Right ventricle myocardium superior (tissue), 1 donor: ENCODE results near the gene CDK14. TPM values are rescaled to one million over a fixed set of nuclear protein-coding genes. Genes with fewer than 3 reads are reported as not detected.
"Not testable (repeated sequence)": the region's sequence is repeated elsewhere in the genome, so short reads cannot be mapped to it uniquely, and the experiment has no call there.

Experiments used
- ATAC-seq: fragments of 200-7000 bp; cut with Tn5 transposase; one replicate; pipeline ENCODE4 v1.9.1; 2020; ENCODE audit warnings: mild to moderate bottlenecking; ENCODE audit not compliant: poor library complexity
- DNase-seq: peaks from one replicate; pipeline ENCODE4 v3.0.0-alpha.2; 2020
- intact Hi-C: fragments of 100-400 bp; cut with DNase I; formaldehyde crosslinking; loops from one replicate; pipeline ENCODE4 v1.11.2; 2022
- total RNA-seq: library from RNA; stranded (reverse); fragmentation: NEBNext Ultra II Directional; extraction: Animal tissue kit (Norgen Biotek cat#: 25700); gene quantifications from one replicate; pipeline ENCODE4 v1.2.1, GENCODE V29; 2021
- donor health status: DM: no; HTN: yes; CAD: no; lungs with severe emphysema.

CDK14 gene
- total RNA-seq, 1 donor from 2014 or later: 24.2 TPM

- intact Hi-C loops: loop anchor here (10.0 kb wide), 1 partner anchor 133 kb away; the partner anchor contains the start of gene CDK14
- DNase-seq (no peak), ATAC-seq (no peak)
These were observed 131.3 kb downstream of the CDK14 start for GRCh38 chr7:90727412-90727811.

DNA sequence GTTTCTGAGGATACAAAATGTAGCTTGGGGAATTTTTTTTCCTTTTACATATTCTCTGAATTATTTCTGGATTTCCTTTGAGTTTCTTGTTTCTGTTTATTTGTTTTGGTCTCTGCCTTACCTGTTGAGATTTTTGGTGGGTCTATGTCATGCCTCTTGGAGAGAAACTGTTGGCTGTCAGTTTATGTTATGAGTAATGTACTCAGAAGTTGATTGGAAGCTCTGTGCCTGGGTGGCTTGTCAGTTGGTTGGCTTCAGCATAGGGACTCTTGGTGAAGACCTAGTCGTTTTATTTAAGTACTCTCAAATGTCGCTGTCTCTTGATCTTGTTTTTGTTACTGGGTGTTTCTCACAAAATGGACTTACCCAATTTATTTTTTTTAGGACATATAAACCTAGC lies 132.4 kb downstream of the CDK14 start:
- DNase-seq (no peak), ATAC-seq (no peak)
- intact Hi-C loops: loop anchor here (10.0 kb wide), 1 partner anchor 134 kb away; the partner anchor contains the start of gene CDK14

DNA sequence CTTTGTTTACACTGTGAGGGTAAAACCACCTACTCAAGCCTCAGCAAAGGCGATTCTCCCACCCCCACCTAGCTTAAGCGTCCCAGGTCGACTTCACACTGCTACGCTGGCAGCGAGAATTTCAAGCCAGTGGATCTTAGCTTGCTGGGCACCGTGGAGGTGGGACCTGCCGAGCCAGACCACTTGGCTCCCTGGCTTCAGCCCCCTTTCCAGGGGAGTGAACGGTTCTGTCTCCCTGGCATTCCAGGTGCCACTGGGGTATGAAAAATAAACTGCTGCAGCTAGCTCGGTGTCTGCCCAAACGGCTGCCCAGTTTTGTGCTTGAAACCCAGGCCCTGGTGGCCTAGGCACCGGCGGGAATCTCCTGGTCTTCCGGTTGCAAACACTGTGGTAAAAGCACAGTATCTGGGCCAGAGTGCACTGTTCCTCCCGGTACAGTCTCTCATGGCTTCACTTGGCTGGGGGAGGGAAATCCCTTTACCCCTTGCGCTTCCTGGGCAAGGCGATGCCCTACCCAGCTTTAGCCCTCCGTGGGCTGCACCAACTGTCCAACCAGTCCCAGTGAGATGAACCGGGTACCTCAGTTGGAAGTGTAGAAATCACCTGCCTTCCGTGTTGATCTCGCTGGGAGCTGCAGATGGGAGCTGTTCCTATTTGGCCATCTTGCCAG lies 139.6 kb downstream of the CDK14 start:
- ATAC-seq, DNase-seq, intact Hi-C loops: not testable (repeated sequence)

DNA sequence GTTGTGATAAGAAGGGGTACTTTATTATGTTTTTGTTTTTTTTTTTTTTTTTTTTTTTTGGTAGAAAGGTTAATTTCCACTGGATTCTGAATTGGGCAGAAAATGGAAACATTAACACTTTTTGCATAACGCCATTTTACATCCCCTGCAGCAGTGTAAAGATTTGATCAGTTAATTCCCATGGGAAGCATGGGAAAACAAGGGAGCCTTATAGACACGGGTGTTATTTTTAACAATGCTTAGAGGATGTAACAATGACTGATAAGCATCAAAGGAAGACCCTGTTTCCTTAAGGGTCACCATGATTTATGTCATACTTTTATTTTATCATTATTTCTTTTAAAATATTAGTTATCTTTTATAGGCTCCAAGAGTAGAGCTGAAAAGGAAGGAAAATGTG lies 140.2 kb downstream of the CDK14 start:
- DNase-seq (no peak), ATAC-seq (no peak)
- intact Hi-C loops: no loop called here

GRCh38 chr7:90736968-90737939 lies 141.1 kb downstream of the CDK14 start:
- no peak for DNase-seq
- ATAC-seq: no peak
- intact Hi-C loops: no loop called here

DNA sequence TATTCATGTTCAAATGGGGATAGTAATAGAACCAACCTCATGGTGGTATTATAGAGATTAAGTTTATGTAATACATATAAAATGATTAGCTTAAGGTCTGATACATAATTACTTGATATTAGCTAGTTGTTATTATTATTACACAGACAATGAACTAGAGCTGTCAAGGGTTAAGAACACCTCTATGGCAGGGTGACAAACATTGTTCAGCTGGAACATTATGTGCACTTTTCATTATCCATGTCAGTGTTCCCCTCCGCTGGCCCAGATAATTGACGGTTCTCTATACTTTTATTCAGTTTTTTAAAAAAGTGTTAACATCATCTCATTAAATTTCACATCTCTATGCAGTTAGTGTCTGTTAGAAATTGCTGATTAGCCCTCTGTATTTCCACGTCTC lies 142.1 kb downstream of the CDK14 start:
- intact Hi-C loops: no loop called here
- peak; percentile 84 for ATAC-seq
- no peak for DNase-seq

DNA sequence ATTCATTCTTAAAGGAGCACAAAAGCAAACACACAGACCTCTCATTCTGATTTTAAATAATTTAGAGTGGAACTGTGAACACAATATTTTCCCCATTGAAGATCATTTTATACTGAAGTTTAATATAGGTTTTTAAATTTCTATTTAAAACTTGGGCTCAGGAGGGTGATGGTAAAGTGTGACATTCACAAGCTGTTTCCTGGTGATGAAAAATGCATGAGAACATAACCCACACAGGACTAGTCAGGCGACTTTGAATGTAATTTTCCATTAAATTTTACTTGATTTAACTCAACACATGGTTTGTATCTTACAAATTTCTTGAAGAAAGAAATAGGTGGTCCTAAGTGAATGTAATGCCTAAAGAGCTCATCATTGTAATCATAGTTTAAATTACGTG lies 143.6 kb downstream of the CDK14 start:
- intact Hi-C loops: no loop called here
- no peak for DNase-seq

GRCh38 chr7:90740386-90740785 lies 144.3 kb downstream of the CDK14 start:
- no peak for ATAC-seq

More for the DNA sequence above, 143.6 kb downstream of the CDK14 start:
- ATAC-seq: no peak

GRCh38 chr7:90743626-90744025 lies 147.5 kb downstream of the CDK14 start:
- no peak for ATAC-seq
- intact Hi-C loops: no loop called here
- no peak for DNase-seq

More at GRCh38 chr7:90740386-90740785, 144.3 kb downstream of the CDK14 start:
- DNase-seq: no peak
- intact Hi-C loops: no loop called here

- DNase-seq: no peak
- intact Hi-C loops: no loop called here
- no peak for ATAC-seq
These were observed 151.4 kb downstream of the CDK14 start for GRCh38 chr7:90747516-90747915.

DNA sequence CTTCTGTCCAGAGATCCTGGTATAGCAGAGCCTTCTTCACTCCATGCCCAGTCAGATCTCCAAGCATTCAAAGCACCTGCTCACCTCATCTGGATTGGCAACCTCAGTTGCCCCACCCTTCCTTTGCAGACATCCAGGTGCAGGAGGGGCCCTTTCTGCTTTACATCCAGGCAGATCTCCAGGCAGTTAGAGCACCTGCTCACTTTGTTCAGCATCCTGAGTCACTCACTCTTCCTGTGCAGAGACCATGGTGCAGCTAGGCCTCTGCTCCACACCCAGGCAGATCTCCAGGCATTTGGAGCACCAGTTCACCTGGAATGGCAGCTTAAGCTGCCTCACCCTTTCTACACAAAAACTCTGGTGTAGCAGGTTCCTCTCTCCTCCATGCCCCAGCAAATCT lies 153.1 kb downstream of the CDK14 start:
- no peak for DNase-seq
- no peak for ATAC-seq
- intact Hi-C loops: no loop called here

DNA sequence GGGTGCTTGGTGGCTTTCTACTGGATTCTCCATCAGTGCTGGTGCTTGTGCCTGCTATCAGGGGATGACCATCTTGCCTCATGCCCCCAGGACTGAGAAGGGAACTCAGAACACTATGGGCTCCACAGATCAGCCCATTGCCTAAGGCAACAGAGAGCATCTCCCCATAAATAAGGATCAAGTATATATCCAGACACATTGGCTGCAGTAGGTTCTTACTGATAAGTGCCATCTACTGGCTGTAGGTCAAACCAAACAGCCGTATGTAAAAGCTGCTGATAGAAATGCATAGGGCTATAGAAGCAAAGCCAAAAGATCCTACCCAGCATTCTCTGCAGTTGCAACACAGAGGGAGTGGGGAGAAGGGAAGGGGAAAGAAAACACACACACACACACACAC lies 153.7 kb downstream of the CDK14 start:
- intact Hi-C loops: no loop called here
- ATAC-seq: no peak
- no peak for DNase-seq

- DNase-seq: no peak
- intact Hi-C loops: no loop called here
- ATAC-seq: no peak
These were observed 155.5 kb downstream of the CDK14 start for GRCh38 chr7:90751595-90751994.

- intact Hi-C loops: no loop called here
- ATAC-seq: no peak
- DNase-seq: no peak
These were observed 155.9 kb downstream of the CDK14 start for GRCh38 chr7:90752051-90752450.

GRCh38 chr7:90755041-90755440 lies 158.9 kb downstream of the CDK14 start:
- DNase-seq (no peak), ATAC-seq (no peak)
- intact Hi-C loops: no loop called here

DNA sequence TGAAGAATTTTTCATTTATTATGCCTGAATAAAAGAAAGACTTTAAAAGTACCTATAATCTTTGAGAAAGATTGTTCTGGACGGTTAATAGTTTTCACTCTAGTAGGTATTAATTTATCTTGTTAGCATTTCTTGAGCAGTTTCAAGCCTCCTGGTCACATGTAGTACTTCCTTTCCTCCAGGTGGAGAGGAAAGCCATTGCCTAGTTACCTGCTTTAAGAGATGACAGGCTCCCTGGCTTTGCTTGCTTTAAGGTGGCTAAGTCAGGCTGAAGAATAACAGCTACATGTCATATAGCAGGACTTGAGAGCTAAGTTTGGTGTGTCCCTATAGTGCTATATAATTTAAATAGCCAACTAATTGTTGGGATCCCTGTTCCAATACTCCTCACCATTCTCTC lies 160.2 kb downstream of the CDK14 start:
- intact Hi-C loops: no loop called here
- DNase-seq (no peak), ATAC-seq (no peak)

- DNase-seq, intact Hi-C loops, ATAC-seq: not testable (repeated sequence)
These were observed 161.4 kb downstream of the CDK14 start for GRCh38 chr7:90757565-90757950.

DNA sequence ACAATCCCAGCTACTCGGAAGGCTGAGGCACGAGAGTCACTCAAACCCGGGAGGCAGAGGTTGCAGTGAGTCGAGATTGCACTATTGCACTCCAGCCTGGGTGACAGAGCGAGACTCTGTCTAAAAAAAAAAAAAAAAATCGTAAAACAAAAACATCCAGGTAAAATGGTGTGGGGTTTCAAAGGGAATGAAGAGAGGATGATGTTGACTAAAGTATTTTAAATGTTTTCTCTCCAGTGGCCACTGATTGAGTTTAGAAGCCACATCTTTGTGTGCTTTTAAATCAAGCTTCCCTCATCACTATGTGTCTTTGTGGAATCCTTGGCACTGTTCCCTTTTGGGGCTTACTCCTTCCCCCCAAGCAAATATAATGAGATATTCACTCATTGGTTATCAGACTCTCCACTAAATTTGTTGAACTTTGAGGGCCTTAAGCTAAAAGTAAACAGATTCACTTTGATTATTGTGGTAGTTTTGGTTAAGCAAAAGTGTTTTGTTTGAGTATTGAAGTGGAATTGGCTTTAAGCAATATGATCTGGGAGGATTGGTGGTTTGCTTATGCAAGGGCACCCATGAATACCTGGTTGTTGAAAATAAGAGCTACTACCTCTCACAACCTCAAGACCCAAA lies 162.9 kb downstream of the CDK14 start:
- DNase-seq (no peak), ATAC-seq (no peak)
- intact Hi-C loops: no loop called here

DNA sequence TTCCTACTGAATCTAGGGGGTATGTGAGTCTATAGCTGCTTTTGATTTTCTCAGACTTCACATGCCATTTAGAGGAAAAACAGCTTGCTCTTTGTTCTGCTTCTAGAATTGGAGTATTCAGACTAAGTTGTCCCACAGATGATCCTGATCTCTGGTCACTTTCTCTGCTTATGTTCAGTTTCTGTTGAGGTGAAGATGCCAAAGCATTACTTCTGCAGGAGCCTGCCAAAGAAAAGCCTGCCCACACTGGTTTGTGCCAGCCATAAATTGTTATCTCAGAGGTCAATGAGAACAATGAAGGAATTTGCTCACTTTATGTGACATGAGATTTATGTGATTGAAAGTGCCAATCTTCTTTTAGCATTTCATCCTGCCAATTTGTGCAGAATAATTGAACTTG lies 163.6 kb downstream of the CDK14 start:
- intact Hi-C loops: no loop called here
- ATAC-seq (no peak), DNase-seq (no peak)
